Neural progenitor cell (in vitro differentiated cells): Measurements from ENCODE around the gene ARHGAP22. TPM values are rescaled to one million over a fixed set of nuclear protein-coding genes. Genes with fewer than 3 reads are reported as not detected.

Experiments
- DNase-seq: peaks from one replicate; pipeline ENCODE4 v3.0.0-alpha.2; 2016; ENCODE audit warnings: low spot score
- H2AFZ ChIP-seq: fragments of 200-600 bp; sonication (generic); replicated peaks from 2 replicates; pipeline ENCODE4 v1.6.1; 2016; ENCODE audit warnings: antibody characterized with exemption
- H3F3A ChIP-seq: fragments of 200-600 bp; sonication (generic); 2 replicates; pipeline ENCODE4 v1.6.1; 2016; ENCODE audit warnings: antibody characterized with exemption, low read depth
- H3K27ac ChIP-seq: fragments of 200-600 bp; sonication (generic); 2 replicates; pipeline ENCODE4 v1.5.1; 2016; ENCODE audit warnings: mild to moderate bottlenecking
- H3K27me3 ChIP-seq: fragments of 200-600 bp; sonication (generic); 2 replicates; pipeline ENCODE4 v1.6.1; 2016; ENCODE audit warnings: mild to moderate bottlenecking, moderate library complexity
- H3K36me3 ChIP-seq: fragments of 200-600 bp; sonication (generic); 2 replicates; pipeline ENCODE4 v1.5.1; 2016
- H3K4me1 ChIP-seq: fragments of 200-600 bp; sonication (generic); 2 replicates; pipeline ENCODE4 v1.6.1; 2016; ENCODE audit warnings: mixed run types
- H3K4me2 ChIP-seq: fragments of 200-600 bp; sonication (generic); 2 replicates; pipeline ENCODE4 v1.6.1; 2016
- H3K4me3 ChIP-seq: fragments of 200-600 bp; sonication (generic); 2 replicates; pipeline ENCODE4 v1.5.1; 2016
- H3K79me2 ChIP-seq: fragments of 200-600 bp; sonication (generic); 2 replicates; pipeline ENCODE4 v1.6.1; 2016; ENCODE audit warnings: low read depth
- H3K9ac ChIP-seq: fragments of 200-600 bp; sonication (generic); 2 replicates; pipeline ENCODE4 v1.6.1; 2016
- H3K9me3 ChIP-seq: fragments of 200-600 bp; sonication (generic); 2 replicates; pipeline ENCODE4 v1.5.1; 2016; ENCODE audit warnings: low read depth
- H4K20me1 ChIP-seq: fragments of 200-600 bp; sonication (generic); 2 replicates; pipeline ENCODE4 v1.6.1; 2016; ENCODE audit warnings: low read depth
- H3K27ac Mint-ChIP-seq: 3 replicates; pipeline ENCODE4 v1.8.0; 2021; ENCODE audit warnings: mixed read lengths
- H3K27me3 Mint-ChIP-seq: 2 replicates; pipeline ENCODE4 v1.8.0; 2022; ENCODE audit warnings: low read depth, mild to moderate bottlenecking, inconsistent platforms, moderate library complexity, mixed read lengths; ENCODE audit not compliant: insufficient read depth
- H3K36me3 Mint-ChIP-seq: 3 replicates; pipeline ENCODE4 v1.8.0; 2021; ENCODE audit warnings: mixed read lengths
- H3K4me1 Mint-ChIP-seq: 3 replicates; pipeline ENCODE4 v1.8.0; 2021; ENCODE audit warnings: mixed read lengths
- H3K4me3 Mint-ChIP-seq: 3 replicates; pipeline ENCODE4 v1.8.0; 2021; ENCODE audit warnings: mild to moderate bottlenecking, moderate library complexity, mixed read lengths
- H3K9me3 Mint-ChIP-seq: 3 replicates; pipeline ENCODE4 v1.8.0; 2020; ENCODE audit warnings: mixed read lengths
- CTCF ChIP-seq: fragments of 200-600 bp; sonication (generic); IDR thresholded peaks from 2 replicates; pipeline ENCODE4 v1.5.1; 2017; ENCODE audit warnings: antibody characterized with exemption, mild to moderate bottlenecking
- EZH2 ChIP-seq: fragments of 200-600 bp; sonication (generic); IDR thresholded peaks from 2 replicates; pipeline ENCODE4 v1.6.1; 2017; ENCODE audit warnings: antibody characterized with exemption, mild to moderate bottlenecking, moderate library complexity
- EZH2phosphoT487 ChIP-seq: fragments of 200-600 bp; sonication (generic); IDR thresholded peaks from 2 replicates; pipeline ENCODE4 v1.6.1; 2017; ENCODE audit warnings: antibody characterized with exemption
- total RNA-seq: library from RNA; depleted of rRNA; stranded (reverse); fragments of >200 nt; gene quantifications from 2 replicates; pipeline ENCODE4 v1.2.3, GENCODE V29; 2015; ENCODE audit warnings: low replicate concordance

The ARHGAP22 gene
- total RNA-seq, 1 donor from 2014 or later: 1.7 TPM

GRCh38 chr10:48632166-48632565, 27.3 kb upstream of the ARHGAP22 start:
- TF ChIP-seq EZH2phosphoT487: no peak
- no peak for TF ChIP-seq CTCF
- no peak for TF ChIP-seq EZH2
- Histone ChIP-seq H3F3A (no peaks in the 10 kb centered on the region), H3K79me2 (no peaks in the 10 kb centered on the region), H3K9ac (no peak overlapping the region), H2AFZ (no peak overlapping the region), H3K4me1 (no peaks in the 10 kb centered on the region), H3K27ac (no peak overlapping the region), H3K36me3 (no peaks in the 10 kb centered on the region), H3K4me3 (no peak overlapping the region), H4K20me1 (no peaks in the 10 kb centered on the region), H3K27me3 (no peaks in the 10 kb centered on the region), H3K4me2 (no peak overlapping the region), H3K9me3 (no peaks in the 10 kb centered on the region)
- H3K4me3 Mint-ChIP-seq: no peak overlapping the region
- no peaks in the 10 kb centered on the region for H3K9me3 Mint-ChIP-seq
- no peaks in the 10 kb centered on the region for H3K27me3 Mint-ChIP-seq
- no peaks in the 10 kb centered on the region for H3K4me1 Mint-ChIP-seq
- no peak for DNase-seq
- H3K36me3 Mint-ChIP-seq: no peaks in the 10 kb centered on the region
- H3K27ac Mint-ChIP-seq: no peak overlapping the region

- H3K4me1 Mint-ChIP-seq: no peaks in the 10 kb centered on the region
- Histone ChIP-seq H3K9me3 (no peaks in the 10 kb centered on the region), H3K4me3 (no peak overlapping the region), H3F3A (no peaks in the 10 kb centered on the region), H2AFZ (no peak overlapping the region), H3K4me2 (no peak overlapping the region), H3K36me3 (no peaks in the 10 kb centered on the region), H3K9ac (no peak overlapping the region), H3K27ac (no peak overlapping the region), H3K27me3 (no peaks in the 10 kb centered on the region), H3K4me1 (no peaks in the 10 kb centered on the region), H4K20me1 (no peaks in the 10 kb centered on the region), H3K79me2 (no peaks in the 10 kb centered on the region)
- no peaks in the 10 kb centered on the region for H3K9me3 Mint-ChIP-seq
- H3K4me3 Mint-ChIP-seq: no peak overlapping the region
- no peak overlapping the region for H3K27ac Mint-ChIP-seq
- TF ChIP-seq EZH2phosphoT487 (no peak), EZH2 (no peak), CTCF (no peak)
- DNase-seq: no peak
- H3K27me3 Mint-ChIP-seq: no peaks in the 10 kb centered on the region
- H3K36me3 Mint-ChIP-seq: no peaks in the 10 kb centered on the region
Measured at GRCh38 chr10:48627984-48628609, 23.2 kb upstream of the ARHGAP22 start.

GRCh38 chr10:48626986-48627731, 22.3 kb upstream of the ARHGAP22 start:
- no peak for DNase-seq
- Mint-ChIP-seq H3K9me3 (no peaks in the 10 kb centered on the region), H3K4me1 (no peaks in the 10 kb centered on the region), H3K27ac (no peak overlapping the region), H3K27me3 (no peaks in the 10 kb centered on the region), H3K36me3 (no peaks in the 10 kb centered on the region), H3K4me3 (no peak overlapping the region)
- H4K20me1 ChIP-seq: no peaks in the 10 kb centered on the region
- H2AFZ ChIP-seq: no peak overlapping the region
- H3K9me3 ChIP-seq: no peaks in the 10 kb centered on the region
- H3K79me2 ChIP-seq: no peaks in the 10 kb centered on the region
- H3K9ac ChIP-seq: no peak overlapping the region
- H3K4me3 ChIP-seq: no peak overlapping the region
- no peak overlapping the region for H3K27ac ChIP-seq
- no peak overlapping the region for H3K4me2 ChIP-seq
- TF ChIP-seq EZH2 (no peak), CTCF (no peak), EZH2phosphoT487 (no peak)
- H3K36me3 ChIP-seq: no peaks in the 10 kb centered on the region
- no peaks in the 10 kb centered on the region for H3F3A ChIP-seq
- no peaks in the 10 kb centered on the region for H3K27me3 ChIP-seq
- no peaks in the 10 kb centered on the region for H3K4me1 ChIP-seq
